Measurements from ENCODE around the gene RNF180.
"Not testable (repeated sequence)": the region's sequence is repeated elsewhere in the genome, so short reads cannot be mapped to it uniquely, and the experiment has no call there.

Gene RNF180

GRCh38 chr5:64397552-64397951 is 231.9 kb downstream of the RNF180 start:
- no peak for DNase-seq

GRCh38 chr5:64398735-64399134 is 233.1 kb downstream of the RNF180 start:
- not testable (repeated sequence) for DNase-seq

- not testable (repeated sequence) for DNase-seq
Measured at GRCh38 chr5:64407103-64407825, 241.6 kb downstream of the RNF180 start.

- DNase-seq, result no peak
Measured at GRCh38 chr5:64417390-64417789, 251.7 kb downstream of the RNF180 start.

- no peak for DNase-seq
Measured at GRCh38 chr5:64418013-64418412, 252.4 kb downstream of the RNF180 start.

Measured in fibroblast of skin of abdomen (primary cell).